ENCODE results near the gene SEMA4D. TPM values are rescaled to one million over a fixed set of nuclear protein-coding genes. Genes with fewer than 3 reads are reported as not detected.

Gene SEMA4D
- total and polyA plus RNA-seq, 10 donors = 23.0 to 193 (median 157) TPM

GRCh38 chr9:89454498-89455355 lies 43.2 kb downstream of the SEMA4D start:
- no peaks in the 10 kb centered on the region for H3K9me3 ChIP-seq
- 67 to 87% (median 80%) methylated on average over 19 to 25 of the region's 25 CpGs for WGBS, 5 donors
- no peak for TF ChIP-seq POLR2A (IDR thresholded peaks at IDR 0.05)
- TF ChIP-seq POLR2AphosphoS5 (IDR thresholded peaks at IDR 0.05) = no peak
- no peak for TF ChIP-seq CTCF (IDR thresholded peaks at IDR 0.05 in 8 of 11, conservative IDR thresholded peaks at IDR 0.05 in 3 of 11)
- peak; percentile 83 for DNase-seq
- H3K4me1 ChIP-seq = peaks cover 14 to 88% (median 52%) of the 10 kb centered on the region in 6 donors
- H3K27ac ChIP-seq = peak overlapping the region in 7 of 8 donors; percentile 35 to 80 (median 47)
- peaks cover 0 to 63% (median 19%) of the 10 kb centered on the region in 6 donors for H3K36me3 ChIP-seq
- H3K4me3 ChIP-seq = peak overlapping the region in 1 of 8 donors; percentile 10
- intact Hi-C loops (cut with DNase I; ENCODE audit: low total_unique reads) = no loop called here
- no peaks in the 10 kb centered on the region for H3K27me3 ChIP-seq (replicated peaks in 1 of 7)

GRCh38 chr9:89453452-89453851 lies 44.5 kb downstream of the SEMA4D start:
- Histone ChIP-seq H3K36me3 (peaks cover 0 to 67% (median 19%) of the 10 kb centered on the region in 6 donors), H3K9me3 (no peaks in the 10 kb centered on the region), H3K4me1 (peaks cover 19 to 88% (median 54%) of the 10 kb centered on the region in 6 donors), H3K4me3 (no peak overlapping the region), H3K27ac (peak overlapping the region in 2 of 8 donors; percentile 4 to 33), H3K27me3 (replicated peaks in 1 of 7) (no peaks in the 10 kb centered on the region)
- peak; percentile 66 for DNase-seq
- intact Hi-C loops (cut with DNase I; ENCODE audit: low total_unique reads) = no loop called here
- TF ChIP-seq CTCF (IDR thresholded peaks at IDR 0.05 in 8 of 11, conservative IDR thresholded peaks at IDR 0.05 in 3 of 11) = no peak
- peak in 2 of 3 donors; percentile 9 to 43 for TF ChIP-seq POLR2AphosphoS5 (IDR thresholded peaks at IDR 0.05)
- no peak for TF ChIP-seq POLR2A (IDR thresholded peaks at IDR 0.05)
- WGBS, 5 donors = 83 to 100% (median 93%) methylated on average over 3 to 11 of the region's 11 CpGs

GRCh38 chr9:89452561-89452960 lies 45.4 kb downstream of the SEMA4D start:
- peaks cover 0 to 67% (median 19%) of the 10 kb centered on the region in 6 donors for H3K36me3 ChIP-seq
- peak overlapping the region in 2 of 8 donors; percentile 4 to 33 for H3K27ac ChIP-seq
- no peak overlapping the region for H3K4me3 ChIP-seq
- peak; percentile 41 for DNase-seq
- TF ChIP-seq POLR2AphosphoS5 (IDR thresholded peaks at IDR 0.05) (no peak), POLR2A (IDR thresholded peaks at IDR 0.05) (no peak), CTCF (IDR thresholded peaks at IDR 0.05 in 8 of 11, conservative IDR thresholded peaks at IDR 0.05 in 3 of 11) (no peak)
- 87 to 96% (median 95%) methylated on average over 6 to 7 of the region's 7 CpGs for WGBS, 5 donors
- no peaks in the 10 kb centered on the region for H3K27me3 ChIP-seq (replicated peaks in 1 of 7)
- intact Hi-C loops (cut with DNase I; ENCODE audit: low total_unique reads) = no loop called here
- no peaks in the 10 kb centered on the region for H3K9me3 ChIP-seq
- peaks cover 25 to 88% (median 58%) of the 10 kb centered on the region in 6 donors for H3K4me1 ChIP-seq

- Histone ChIP-seq H3K9me3 (no peaks in the 10 kb centered on the region), H3K4me1 (peaks cover 18 to 88% (median 54%) of the 10 kb centered on the region in 6 donors), H3K36me3 (peaks cover 0 to 79% (median 19%) of the 10 kb centered on the region in 6 donors), H3K27ac (no peak overlapping the region), H3K4me3 (no peak overlapping the region), H3K27me3 (replicated peaks in 1 of 7) (no peaks in the 10 kb centered on the region)
- intact Hi-C loops (cut with DNase I; ENCODE audit: low total_unique reads) = no loop called here
- no peak for TF ChIP-seq POLR2AphosphoS5 (IDR thresholded peaks at IDR 0.05)
- no peak for TF ChIP-seq CTCF (IDR thresholded peaks at IDR 0.05 in 8 of 11, conservative IDR thresholded peaks at IDR 0.05 in 3 of 11)
- TF ChIP-seq POLR2A (IDR thresholded peaks at IDR 0.05) = no peak
- 87 to 93% (median 91%) methylated on average over 2 of the region's 2 CpGs for WGBS, 5 donors
- no peak for DNase-seq
Measured at GRCh38 chr9:89450213-89450612, 47.7 kb downstream of the SEMA4D start.

All from spleen (tissue), 11 donors.